ENCODE results near the gene CTSH.
A peak's percentile ranks its signal among the peaks of the same experiment; 100 is the strongest.

CTSH gene

GRCh38 chr15:78983146-78983918 lies 38.5 kb upstream of the CTSH start:
- H3K4me3 ChIP-seq (ENCODE audit: low read length): no peak overlapping the region
- no peak for TF ChIP-seq CTCF (IDR thresholded peaks at IDR 0.05; ENCODE audit: insufficient read depth, low read depth, low read length, missing control alignments)

GRCh38 chr15:78982736-78983135 lies 37.9 kb upstream of the CTSH start:
- no peak for DNase-seq (ENCODE audit: low read depth)
- no peak for TF ChIP-seq CTCF (IDR thresholded peaks at IDR 0.05; ENCODE audit: insufficient read depth, low read depth, low read length, missing control alignments)
- no peak overlapping the region for H3K4me3 ChIP-seq (ENCODE audit: low read length)

More at GRCh38 chr15:78983146-78983918, 38.5 kb upstream of the CTSH start:
- no peak for DNase-seq (ENCODE audit: low read depth)

- no peak overlapping the region for H3K4me3 ChIP-seq (ENCODE audit: low read length)
- no peak for DNase-seq (ENCODE audit: low read depth)
- TF ChIP-seq CTCF (IDR thresholded peaks at IDR 0.05; ENCODE audit: insufficient read depth, low read depth, low read length, missing control alignments): no peak
These were observed 36.9 kb upstream of the CTSH start for GRCh38 chr15:78981532-78982313.

- TF ChIP-seq CTCF (IDR thresholded peaks at IDR 0.05; ENCODE audit: insufficient read depth, low read depth, low read length, missing control alignments): peak; percentile 82
- H3K4me3 ChIP-seq (ENCODE audit: low read length): no peak overlapping the region
- peak; percentile 88 for DNase-seq (ENCODE audit: low read depth)
These were observed 34.8 kb upstream of the CTSH start for GRCh38 chr15:78979456-78980320.

- no peak for DNase-seq (ENCODE audit: low read depth)
- no peak overlapping the region for H3K4me3 ChIP-seq (ENCODE audit: low read length)
- no peak for TF ChIP-seq CTCF (IDR thresholded peaks at IDR 0.05; ENCODE audit: insufficient read depth, low read depth, low read length, missing control alignments)
These were observed 33.8 kb upstream of the CTSH start for GRCh38 chr15:78978601-78979179.

GRCh38 chr15:78977591-78978347 lies 32.9 kb upstream of the CTSH start:
- H3K4me3 ChIP-seq (ENCODE audit: low read length): no peak overlapping the region
- DNase-seq (ENCODE audit: low read depth): no peak
- no peak for TF ChIP-seq CTCF (IDR thresholded peaks at IDR 0.05; ENCODE audit: insufficient read depth, low read depth, low read length, missing control alignments)

Measured in epithelial cell of esophagus (primary cell).